ENCODE data around the gene PEX1.

DNA sequence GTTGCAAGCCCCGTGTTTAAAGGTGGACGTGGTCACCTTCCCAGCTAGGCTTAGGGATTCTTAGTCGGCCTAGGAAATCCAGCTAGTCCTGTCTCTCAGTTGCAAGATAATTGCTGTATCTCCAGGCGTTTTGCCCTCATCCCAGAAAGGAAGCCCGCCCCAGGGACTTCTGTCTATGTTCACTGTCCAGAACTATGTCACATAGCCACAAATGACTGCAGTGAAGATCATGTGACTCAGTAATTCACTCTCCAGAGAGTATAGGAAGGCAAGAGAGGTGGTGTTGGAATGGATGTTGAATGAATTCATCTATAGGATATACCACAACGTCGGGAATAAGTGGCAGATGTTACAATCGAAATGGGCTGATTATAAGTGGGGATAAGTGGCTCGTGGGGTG is 50.2 kb downstream of the PEX1 start:
- TF ChIP-seq, protein P1, sequence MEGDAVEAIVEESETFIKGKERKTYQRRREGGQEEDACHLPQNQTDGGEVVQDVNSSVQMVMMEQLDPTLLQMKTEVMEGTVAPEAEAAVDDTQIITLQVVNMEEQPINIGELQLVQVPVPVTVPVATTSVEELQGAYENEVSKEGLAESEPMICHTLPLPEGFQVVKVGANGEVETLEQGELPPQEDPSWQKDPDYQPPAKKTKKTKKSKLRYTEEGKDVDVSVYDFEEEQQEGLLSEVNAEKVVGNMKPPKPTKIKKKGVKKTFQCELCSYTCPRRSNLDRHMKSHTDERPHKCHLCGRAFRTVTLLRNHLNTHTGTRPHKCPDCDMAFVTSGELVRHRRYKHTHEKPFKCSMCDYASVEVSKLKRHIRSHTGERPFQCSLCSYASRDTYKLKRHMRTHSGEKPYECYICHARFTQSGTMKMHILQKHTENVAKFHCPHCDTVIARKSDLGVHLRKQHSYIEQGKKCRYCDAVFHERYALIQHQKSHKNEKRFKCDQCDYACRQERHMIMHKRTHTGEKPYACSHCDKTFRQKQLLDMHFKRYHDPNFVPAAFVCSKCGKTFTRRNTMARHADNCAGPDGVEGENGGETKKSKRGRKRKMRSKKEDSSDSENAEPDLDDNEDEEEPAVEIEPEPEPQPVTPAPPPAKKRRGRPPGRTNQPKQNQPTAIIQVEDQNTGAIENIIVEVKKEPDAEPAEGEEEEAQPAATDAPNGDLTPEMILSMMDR (IDR thresholded peaks at IDR 0.05): no peak
- no peak for TF ChIP-seq POLR2A (IDR thresholded peaks at IDR 0.05)
